ENCODE results near the gene FBL.
A peak's percentile ranks its signal among the peaks of the same experiment; 100 is the strongest.
"Not testable (repeated sequence)": the region's sequence is repeated elsewhere in the genome, so short reads cannot be mapped to it uniquely, and the experiment has no call there.

DNA sequence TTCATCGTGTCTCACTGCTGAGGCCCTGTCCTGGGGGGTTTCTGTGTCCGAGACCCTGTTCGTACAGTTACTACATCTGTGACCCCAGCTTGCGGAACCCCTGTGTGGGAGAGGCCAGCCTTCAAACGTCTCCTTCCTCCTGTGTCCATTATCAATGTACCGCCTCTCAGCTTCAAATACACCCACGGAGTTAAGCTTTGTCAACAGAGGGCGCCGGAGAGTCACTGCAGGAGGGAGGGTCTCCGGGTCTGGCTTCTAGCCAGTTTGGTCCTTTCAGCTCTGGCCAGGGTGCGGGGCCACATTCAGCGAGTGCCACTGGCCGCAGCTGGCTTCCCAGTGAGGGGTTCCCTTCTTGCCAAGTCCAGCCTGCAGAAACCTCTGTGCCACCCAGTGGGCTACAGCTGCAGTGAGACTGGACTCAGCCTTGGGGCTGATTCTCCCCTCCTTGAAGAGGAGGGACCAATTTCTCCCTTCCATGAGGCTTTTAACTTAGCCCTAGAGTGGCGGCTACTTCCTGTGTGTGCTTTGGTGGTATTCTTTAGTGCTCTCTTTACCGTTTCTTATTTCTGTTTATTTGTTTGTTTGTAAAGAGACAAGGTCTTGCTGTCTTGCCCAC is 35.4 kb upstream of the FBL start:
- TF ChIP-seq, protein P1, sequence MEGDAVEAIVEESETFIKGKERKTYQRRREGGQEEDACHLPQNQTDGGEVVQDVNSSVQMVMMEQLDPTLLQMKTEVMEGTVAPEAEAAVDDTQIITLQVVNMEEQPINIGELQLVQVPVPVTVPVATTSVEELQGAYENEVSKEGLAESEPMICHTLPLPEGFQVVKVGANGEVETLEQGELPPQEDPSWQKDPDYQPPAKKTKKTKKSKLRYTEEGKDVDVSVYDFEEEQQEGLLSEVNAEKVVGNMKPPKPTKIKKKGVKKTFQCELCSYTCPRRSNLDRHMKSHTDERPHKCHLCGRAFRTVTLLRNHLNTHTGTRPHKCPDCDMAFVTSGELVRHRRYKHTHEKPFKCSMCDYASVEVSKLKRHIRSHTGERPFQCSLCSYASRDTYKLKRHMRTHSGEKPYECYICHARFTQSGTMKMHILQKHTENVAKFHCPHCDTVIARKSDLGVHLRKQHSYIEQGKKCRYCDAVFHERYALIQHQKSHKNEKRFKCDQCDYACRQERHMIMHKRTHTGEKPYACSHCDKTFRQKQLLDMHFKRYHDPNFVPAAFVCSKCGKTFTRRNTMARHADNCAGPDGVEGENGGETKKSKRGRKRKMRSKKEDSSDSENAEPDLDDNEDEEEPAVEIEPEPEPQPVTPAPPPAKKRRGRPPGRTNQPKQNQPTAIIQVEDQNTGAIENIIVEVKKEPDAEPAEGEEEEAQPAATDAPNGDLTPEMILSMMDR (conservative IDR thresholded peaks at IDR 0.05; ENCODE audit: low read depth, low read length): peak; percentile 57
- TF ChIP-seq EZH2 (IDR thresholded peaks at IDR 0.05; ENCODE audit: borderline replicate concordance, low read depth, low read length, poor library complexity, severe bottlenecking): not testable (repeated sequence)
